ENCODE measurements around the gene ABCA7.
A peak's percentile ranks its signal among the peaks of the same experiment; 100 is the strongest.
"Not testable (repeated sequence)": the region's sequence is repeated elsewhere in the genome, so short reads cannot be mapped to it uniquely, and the experiment has no call there.

Gene ABCA7

DNA sequence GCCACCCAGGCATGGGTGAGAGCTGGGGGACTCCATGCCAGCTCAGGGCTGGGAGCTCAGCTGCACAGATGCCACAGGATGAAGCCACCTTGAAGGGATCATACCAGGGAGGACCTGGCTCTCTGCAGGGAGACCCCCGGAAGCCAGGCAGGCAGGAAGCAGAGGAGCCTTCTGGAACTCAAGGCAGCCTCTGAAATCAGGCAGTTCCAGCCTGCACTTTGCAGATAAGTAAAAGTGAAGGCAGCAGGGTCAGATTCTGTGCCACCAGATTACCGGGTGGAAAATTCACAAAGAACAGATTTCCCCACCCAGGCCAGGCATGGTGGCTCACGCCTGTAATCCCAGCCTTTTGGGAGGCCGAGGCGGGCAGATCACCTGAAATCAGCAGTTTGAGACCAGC lies 21.5 kb upstream of the ABCA7 start:
- DNase-seq: peak; percentile 79

DNA sequence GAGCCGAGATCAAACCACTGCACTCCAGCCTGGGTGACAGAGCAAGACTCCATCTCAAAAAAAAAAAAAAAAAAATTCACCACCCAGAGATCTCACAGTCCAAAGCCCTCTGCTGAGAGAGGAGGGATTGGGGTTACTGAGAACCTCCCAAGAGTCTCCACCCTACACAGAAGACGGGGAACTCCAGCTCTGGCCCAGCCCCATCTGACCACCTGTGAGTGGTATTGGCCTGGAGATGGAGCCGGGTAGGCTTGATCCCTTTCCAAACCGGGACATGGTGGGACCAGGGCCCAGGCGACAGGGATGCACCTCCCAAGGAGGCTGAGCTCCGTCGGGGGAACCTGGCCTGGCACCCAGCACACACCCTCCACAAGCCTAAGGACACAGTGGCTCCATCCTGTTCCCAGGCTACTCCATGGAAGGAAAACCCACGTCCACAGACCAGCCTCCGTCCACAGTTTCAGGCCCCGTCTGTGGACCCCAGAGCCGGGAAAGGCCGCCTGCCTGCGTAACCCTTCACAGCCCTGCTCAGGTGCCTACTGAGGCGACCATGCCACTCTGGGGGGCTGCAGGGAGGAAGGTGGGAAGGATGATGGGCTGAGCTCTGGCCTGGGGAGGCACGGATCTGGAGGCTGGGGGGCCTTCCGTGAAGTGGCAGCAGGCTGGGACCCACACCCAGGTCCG lies 20.8 kb upstream of the ABCA7 start:
- no peak for DNase-seq

DNA sequence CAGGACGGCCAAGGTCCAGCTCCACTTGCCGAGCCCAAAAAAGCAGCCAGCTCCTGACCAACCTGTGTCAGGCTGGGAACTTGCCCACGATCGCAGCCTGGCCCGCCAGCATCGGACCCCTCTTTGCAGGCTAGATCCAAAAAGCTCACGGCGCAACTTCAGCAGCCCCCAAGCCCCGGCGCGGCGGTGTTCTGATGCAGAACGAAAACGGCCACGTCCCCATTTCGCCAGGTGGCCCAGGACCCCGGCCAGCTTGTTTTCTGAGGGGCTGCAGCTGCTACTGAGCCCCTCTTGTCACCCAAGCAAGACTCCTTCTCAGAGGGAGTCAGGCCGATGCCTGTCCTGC lies 20.3 kb upstream of the ABCA7 start:
- no peak for DNase-seq

- DNase-seq: peak; percentile 64
Observed at GRCh38 chr19:1019980-1020867, 19.7 kb upstream of the ABCA7 start.

DNA sequence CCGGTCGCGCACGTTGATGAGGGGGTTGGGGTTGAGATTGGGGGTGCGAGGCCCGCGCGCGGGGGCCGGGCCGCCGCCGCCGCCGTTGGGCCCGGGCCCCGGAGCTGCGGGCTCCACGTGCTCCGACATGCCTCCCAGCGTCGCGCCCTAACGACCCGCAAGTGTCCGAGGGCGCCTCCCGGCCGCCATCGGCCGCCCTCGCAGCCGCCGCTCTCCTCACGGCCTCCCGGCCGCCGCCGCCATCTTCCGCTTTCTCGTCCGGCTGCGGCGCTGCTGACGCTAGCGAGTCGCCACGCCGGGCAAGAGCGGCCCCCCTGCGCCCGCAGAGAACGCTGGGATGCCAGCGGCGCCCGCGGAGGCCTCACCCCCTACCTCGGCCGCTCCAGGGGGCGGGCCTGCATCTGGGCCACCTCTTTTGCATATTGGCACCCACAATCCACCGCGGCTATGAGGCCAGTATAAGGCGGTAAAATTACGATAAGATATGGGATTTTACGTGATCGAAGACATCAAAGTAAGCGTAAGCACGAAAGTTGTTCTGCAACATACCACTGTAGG lies 19.0 kb upstream of the ABCA7 start, which contains the start of gene TMEM259:
TSS of gene TMEM259 (minus strand) at position 256 of the 558 bp plus-strand sequence. CDS start at position 129, 127 bp downstream.
- peak; percentile 99 for DNase-seq

DNA sequence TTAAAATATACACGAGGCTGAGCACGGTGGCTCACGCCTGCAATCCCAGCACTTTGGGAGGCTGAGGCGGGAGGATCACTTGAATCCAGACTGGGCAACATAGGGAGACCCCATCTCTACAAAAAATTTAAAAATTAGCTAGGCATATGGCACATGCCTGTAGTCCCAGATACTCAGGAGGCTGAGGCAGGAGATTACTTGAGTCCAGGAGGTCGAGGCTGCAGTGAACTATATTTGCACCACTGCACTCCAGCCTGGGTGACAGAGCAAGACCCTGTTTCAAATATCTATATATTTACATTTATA lies 16.1 kb upstream of the ABCA7 start:
- not testable (repeated sequence) for DNase-seq

DNA sequence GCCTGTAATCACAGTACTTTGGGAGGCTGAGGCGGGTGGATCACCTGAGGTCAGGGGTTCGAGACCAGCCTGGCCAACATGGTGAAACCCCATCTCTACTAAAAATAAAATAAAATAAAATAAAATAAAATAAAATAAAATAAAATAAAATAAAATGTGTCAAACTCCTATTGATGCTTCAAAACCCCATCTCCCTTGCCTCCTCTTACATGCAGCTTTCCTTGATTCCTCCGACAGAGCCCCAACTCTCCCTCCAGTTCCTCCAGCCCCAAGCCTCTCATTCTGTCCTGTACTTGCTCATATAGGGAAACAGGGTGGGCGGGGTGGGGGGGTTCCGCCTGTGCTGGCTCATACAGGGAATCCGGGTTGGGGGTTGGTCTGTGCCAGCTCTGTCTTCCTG lies 14.8 kb upstream of the ABCA7 start:
- DNase-seq: not testable (repeated sequence)

- DNase-seq: peak; percentile 81
Observed at GRCh38 chr19:1025960-1026782, 13.7 kb upstream of the ABCA7 start, which contains the start of gene CNN2. Gene CNN2, plus strand, starts transcription at chr19:1026608. Its CDS starts 54 bp downstream, at chr19:1026662.

- peak; percentile 66 for DNase-seq
Observed at GRCh38 chr19:1026783-1027649, 12.9 kb upstream of the ABCA7 start.

DNA sequence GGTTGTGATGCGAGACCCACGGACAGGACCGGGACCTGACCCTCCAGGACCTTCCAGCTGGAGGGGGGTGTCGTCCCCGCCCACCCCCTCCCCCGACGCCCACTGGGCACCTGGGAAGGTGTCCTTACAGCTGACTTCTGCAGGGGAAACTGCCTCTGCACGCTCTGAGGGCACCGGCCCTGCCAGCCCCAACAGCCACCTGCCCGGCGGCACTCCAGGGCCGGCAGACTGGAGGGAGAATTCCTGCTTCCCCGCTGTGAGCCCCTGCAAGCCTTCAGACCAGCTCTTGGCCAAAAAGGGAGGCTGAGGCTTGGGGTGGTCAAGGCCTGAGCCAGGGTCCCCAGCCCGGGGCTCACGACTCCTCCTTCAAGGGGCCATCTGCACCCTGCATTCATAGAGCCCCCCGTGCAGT lies 12.3 kb upstream of the ABCA7 start:
- DNase-seq: no peak

- peak; percentile 76 for DNase-seq
Observed at GRCh38 chr19:1028062-1028926, 11.6 kb upstream of the ABCA7 start.

DNA sequence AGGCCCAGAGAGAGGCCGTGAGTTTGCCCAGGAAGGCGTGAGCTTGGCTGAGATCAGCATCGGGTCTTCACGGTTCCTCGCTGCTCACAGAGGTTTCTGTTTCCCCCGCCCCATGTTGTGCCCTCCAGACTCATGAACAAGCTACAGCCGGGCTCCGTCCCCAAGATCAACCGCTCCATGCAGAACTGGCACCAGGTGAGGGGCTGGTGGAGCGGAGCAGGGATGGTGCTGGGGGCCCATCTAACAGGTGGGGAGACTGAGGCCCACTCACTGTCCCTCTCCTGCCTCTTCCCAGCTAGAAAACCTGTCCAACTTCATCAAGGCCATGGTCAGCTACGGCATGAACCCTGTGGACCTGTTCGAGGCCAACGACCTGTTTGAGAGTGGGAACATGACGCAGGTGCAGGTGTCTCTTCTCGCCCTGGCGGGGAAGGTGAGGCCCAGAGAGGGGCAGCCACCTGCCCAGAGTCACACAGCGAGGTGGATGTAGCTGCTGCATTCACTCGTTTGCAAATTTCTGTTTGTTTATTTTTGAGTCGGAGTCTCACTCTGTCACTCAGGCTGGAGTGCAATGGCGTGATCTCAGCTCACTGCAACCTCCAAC lies 7.5 kb upstream of the ABCA7 start:
- DNase-seq: no peak

DNA sequence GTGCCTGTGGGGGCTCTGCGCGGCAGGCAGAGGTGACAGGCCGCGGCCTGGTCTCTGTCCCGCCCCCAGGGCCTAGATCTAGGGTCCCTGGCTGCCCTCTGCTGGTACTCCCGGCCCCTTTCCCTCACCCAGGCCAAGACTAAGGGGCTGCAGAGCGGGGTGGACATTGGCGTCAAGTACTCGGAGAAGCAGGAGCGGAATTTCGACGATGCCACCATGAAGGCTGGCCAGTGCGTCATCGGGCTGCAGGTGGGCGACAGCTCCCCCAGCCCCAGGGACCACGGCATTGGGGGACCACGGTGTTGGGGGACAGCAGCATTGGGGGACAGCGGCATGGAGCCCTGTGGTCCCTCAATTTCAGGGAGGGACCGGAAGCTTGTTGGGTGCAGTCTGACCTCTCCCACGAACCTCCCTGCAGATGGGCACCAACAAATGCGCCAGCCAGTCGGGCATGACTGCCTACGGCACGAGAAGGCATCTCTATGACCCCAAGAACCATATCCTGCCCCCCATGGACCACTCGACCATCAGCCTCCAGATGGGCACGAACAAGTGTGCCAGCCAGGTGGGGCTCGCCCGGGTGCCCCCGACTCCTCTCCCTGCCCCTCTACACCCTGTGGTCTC lies 3.8 kb upstream of the ABCA7 start:
- no peak for DNase-seq

GRCh38 chr19:1037621-1038064 lies 2.3 kb upstream of the ABCA7 start:
- DNase-seq: no peak

DNA sequence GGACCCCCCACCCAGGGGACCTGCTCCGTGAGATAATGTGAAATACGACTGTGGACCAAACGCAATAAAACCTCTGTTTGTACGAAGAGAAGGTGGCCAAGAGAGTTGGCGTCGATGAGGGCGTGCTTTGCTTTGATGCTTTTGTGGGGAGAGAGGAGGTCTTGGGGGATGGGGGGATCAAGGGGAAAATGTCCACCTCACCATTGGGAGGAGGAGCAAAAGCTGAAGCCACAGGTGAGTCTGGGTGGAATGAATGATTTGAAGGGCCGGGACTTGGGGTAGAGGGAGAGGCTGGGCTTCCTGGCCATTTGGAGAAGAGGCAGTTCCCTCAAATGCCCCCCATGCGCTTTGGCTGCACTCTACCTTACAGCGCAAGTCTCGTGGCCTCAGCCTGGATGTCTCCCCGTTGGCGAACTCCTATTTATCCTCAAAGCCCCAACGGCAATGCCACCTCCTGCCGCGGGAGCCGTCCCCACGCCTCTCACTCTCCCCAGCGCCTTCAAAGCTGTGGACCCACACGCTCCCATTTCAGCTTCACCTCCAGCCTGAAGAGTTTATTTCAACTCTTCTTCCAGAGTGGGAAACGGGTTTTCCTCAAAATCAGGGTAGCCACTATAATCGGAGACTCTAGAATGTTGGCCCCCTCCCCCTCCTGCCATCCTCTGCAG lies 795 bp upstream of the ABCA7 start:
- DNase-seq: no peak

- DNase-seq: peak; percentile 98
Observed at GRCh38 chr19:1040476-1041271, 767 bp downstream of the ABCA7 start.

DNA sequence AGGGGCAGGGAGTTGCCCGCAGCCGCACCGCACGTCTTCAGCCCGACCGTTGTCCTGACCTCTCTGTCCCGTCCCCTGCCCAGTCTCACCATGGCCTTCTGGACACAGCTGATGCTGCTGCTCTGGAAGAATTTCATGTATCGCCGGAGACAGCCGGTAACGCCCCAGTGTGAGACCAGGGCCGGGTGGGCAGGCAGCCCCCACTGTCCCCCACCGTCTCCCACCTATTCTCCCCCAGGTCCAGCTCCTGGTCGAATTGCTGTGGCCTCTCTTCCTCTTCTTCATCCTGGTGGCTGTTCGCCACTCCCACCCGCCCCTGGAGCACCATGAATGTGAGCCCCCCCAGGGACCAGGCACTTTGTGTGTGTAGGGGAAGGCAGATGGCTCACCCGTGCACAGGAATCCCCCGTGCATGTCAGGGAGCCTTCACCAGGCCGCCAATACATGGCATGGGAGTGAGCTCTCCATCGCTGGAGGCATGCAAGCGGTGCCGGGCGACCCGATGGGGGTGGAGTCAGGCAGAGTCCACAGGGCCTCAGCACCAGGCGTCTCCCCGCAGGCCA lies 1.4 kb downstream of the ABCA7 start:
- DNase-seq: no peak
